Endothelial cell of umbilical vein (primary cell): ENCODE measurements around the gene SYNPO. TPM values are rescaled to one million over a fixed set of nuclear protein-coding genes. Genes with fewer than 3 reads are reported as not detected.

Experiments used
- BruUV-seq: library from RNA; stranded (reverse); fragments of 400-500 nt; replicated peaks from 2 replicates; lab custom pipeline; 2021; lab: Mats Ljungman, UMichigan
- CTCF ChIA-PET: fragments of 300-600, 350-600 bp; sonication (Branson Sonifier 250); formaldehyde crosslinking; loops from one replicate; lab custom pipeline; 2021; ENCODE audit warnings: antibody characterized with exemption, inconsistent platforms; lab: Charles Lee
- POLR2A ChIA-PET: fragments of 300-600, 350-600 bp; sonication (Branson Sonifier 250); formaldehyde crosslinking; loops from one replicate; lab custom pipeline; 2021; ENCODE audit warnings: antibody characterized with exemption, inconsistent platforms; lab: Charles Lee
- DNase-seq: peaks from one replicate; pipeline ENCODE4 v3.0.0-alpha.2; 2011; ENCODE audit warnings: low read depth, low spot score
- FAIRE-seq: peaks from 2 replicates; lab custom pipeline; 2011; peaks lifted over from hg19 to GRCh38; lab: Jason Lieb, UNC
- H2AFZ ChIP-seq: 2 replicates; pipeline ENCODE4 v1.6.0; 2012; ENCODE audit warnings: low read depth, low read length, control low read depth, inconsistent platforms
- H3K27ac ChIP-seq: 2 replicates; pipeline ENCODE4 v1.5.1; 2011; ENCODE audit warnings: low read depth, mild to moderate bottlenecking, control low read depth, low read length, moderate library complexity; ENCODE audit not compliant: insufficient read depth
- H3K27me3 ChIP-seq, 2 experiments: 2 replicates each; pipeline versions ENCODE4 v1.6.0 to v1.6.1; 2011; ENCODE audit warnings: low read length in 2 of 2, mixed read lengths in 1 of 2; ENCODE audit not compliant: control insufficient read depth in 2 of 2, insufficient read depth in 2 of 2
- H3K36me3 ChIP-seq, 2 experiments: 2 replicates in 1 of 2; 3 replicates in 1 of 2; pipeline ENCODE4 v1.5.1; 2011; ENCODE audit warnings: low read length in 2 of 2, mild to moderate bottlenecking in 1 of 2, moderate library complexity in 1 of 2; ENCODE audit not compliant: control insufficient read depth in 2 of 2, insufficient read depth in 2 of 2; ENCODE audit errors: extremely low read depth in 1 of 2
- H3K4me1 ChIP-seq: 3 replicates; pipeline ENCODE4 v1.5.1; 2011; ENCODE audit warnings: mild to moderate bottlenecking, low read length; ENCODE audit not compliant: control insufficient read depth, insufficient read depth; ENCODE audit errors: extremely low read depth
- H3K4me2 ChIP-seq: 2 replicates; pipeline ENCODE4 v1.6.1; 2011; ENCODE audit warnings: low read length, control low read depth, mixed read lengths; ENCODE audit not compliant: insufficient read depth
- H3K4me3 ChIP-seq, 3 experiments: fragments of 200-600 bp in 1 of 3; sonication (generic), shearing (Covaris generic) in 1 of 3; replicated peaks in 1 of 3; 2 replicates each; pipeline ENCODE4 v1.5.1; 2011 to 2016; ENCODE audit warnings: control low read depth in 3 of 3, low read length in 3 of 3, mild to moderate bottlenecking in 2 of 3, inconsistent platforms in 1 of 3, low read depth in 1 of 3, moderate library complexity in 1 of 3; ENCODE audit not compliant: insufficient read depth in 1 of 3
- H3K79me2 ChIP-seq: 2 replicates; pipeline ENCODE4 v1.6.0; 2012; ENCODE audit warnings: low read length, inconsistent platforms; ENCODE audit not compliant: control insufficient read depth, insufficient read depth
- H3K9ac ChIP-seq: replicated peaks from 2 replicates; pipeline ENCODE3; 2011; ENCODE audit warnings: low read length, control low read depth; ENCODE audit not compliant: insufficient read depth; ENCODE audit errors: extremely low read depth
- H3K9me1 ChIP-seq: replicated peaks from 3 replicates; pipeline ENCODE4 v1.6.0; 2011; ENCODE audit warnings: mild to moderate bottlenecking, low read length; ENCODE audit not compliant: control insufficient read depth, insufficient read depth; ENCODE audit errors: extremely low read depth
- H3K9me3 ChIP-seq: replicated peaks from 2 replicates; pipeline ENCODE4 v1.5.1; 2012; ENCODE audit warnings: low read length, inconsistent platforms; ENCODE audit not compliant: control insufficient read depth, insufficient read depth
- H4K20me1 ChIP-seq: replicated peaks from 2 replicates; pipeline ENCODE3; 2011; ENCODE audit warnings: mild to moderate bottlenecking, low read length; ENCODE audit not compliant: control insufficient read depth, insufficient read depth; ENCODE audit errors: extremely low read depth
- CTCF ChIP-seq, 2 donors: IDR thresholded peaks; 1 replicate in 1 of 2; 2 replicates in 1 of 2; pipeline ENCODE4 v1.5.1; 2011; ENCODE audit warnings: low read length in 2 of 2, mild to moderate bottlenecking in 2 of 2, moderate library complexity in 2 of 2, control low read depth in 1 of 2, inconsistent platforms in 1 of 2, low read depth in 1 of 2; ENCODE audit not compliant: insufficient read depth in 1 of 2; ENCODE audit errors: extremely low read depth in 1 of 2
- EZH2 ChIP-seq: IDR thresholded peaks from 2 replicates; pipeline ENCODE4 v1.6.1; 2012; ENCODE audit warnings: borderline replicate concordance, low read depth, mild to moderate bottlenecking, moderate library complexity, low read length, inconsistent platforms; ENCODE audit not compliant: severe bottlenecking
- FOS ChIP-seq: IDR thresholded peaks from 2 replicates; pipeline ENCODE4 v1.6.1; 2011; ENCODE audit warnings: mild to moderate bottlenecking, low read length, moderate library complexity, borderline replicate concordance; ENCODE audit not compliant: insufficient read depth
- GATA2 ChIP-seq: IDR thresholded peaks from 2 replicates; pipeline ENCODE4 v1.7.0; 2011; ENCODE audit warnings: low read depth, mild to moderate bottlenecking, moderate library complexity, mixed read lengths, low read length; ENCODE audit not compliant: insufficient read length, insufficient read depth
- JUN ChIP-seq: IDR thresholded peaks from 2 replicates; pipeline ENCODE4 v1.6.1; 2011; ENCODE audit warnings: borderline replicate concordance, low read depth; ENCODE audit not compliant: insufficient read length, insufficient read depth
- MAX ChIP-seq: IDR thresholded peaks from 2 replicates; pipeline ENCODE4 v1.6.1; 2011; ENCODE audit not compliant: insufficient read depth, insufficient read length
- MYC ChIP-seq: IDR thresholded peaks from one replicate; pipeline ENCODE4 v1.6.1; 2011; ENCODE audit warnings: mild to moderate bottlenecking, low read depth, low read length
- POLR2A ChIP-seq: IDR thresholded peaks from 2 replicates; pipeline ENCODE4 v1.6.1; 2012; ENCODE audit warnings: low read depth, mild to moderate bottlenecking, control low read depth, low read length
- POLR2AphosphoS5 ChIP-seq: IDR thresholded peaks from 2 replicates; pipeline ENCODE4 v1.6.1; 2012; ENCODE audit warnings: low read depth, mild to moderate bottlenecking, control low read depth, low read length, moderate library complexity; ENCODE audit not compliant: insufficient read depth
- dilution Hi-C: fragments of 300-500 bp; cut with MboI; formaldehyde crosslinking; loops from one replicate; pipeline ENCODE4 v1.15.0; 2019; ENCODE audit warnings: low sequenced_read_pairs; ENCODE audit not compliant: extremely low pct_ligation_motif_present
- intact Hi-C: fragments of 100-400 bp; cut with micrococcal nuclease; formaldehyde crosslinking; loops from one replicate; pipeline ENCODE4 v1.10.0; 2022
- polyA plus RNA-seq, 4 experiments: library from polyadenylated mRNA; depleted of rRNA in 3 of 4; stranded (reverse) in 3 of 4; unstranded in 1 of 4; fragments of >200 nt; gene quantifications; 2 replicates each; pipeline versions ENCODE4 v1.2.1 to v1.2.3, GENCODE V29; 2011 to 2012; ENCODE audit warnings: missing spikeins in 1 of 4
- total RNA-seq: library from RNA; stranded (reverse); gene quantifications from 2 replicates; pipeline ENCODE4 v1.2.3, GENCODE V29; 2021

The SYNPO gene
- total and polyA plus RNA-seq, 2 donors (not counting 3 experiments of a cell fraction or from before 2014, with no cell fraction given): 68.4 to 121 TPM

GRCh38 chr5:150632305-150633160 lies 7.9 kb upstream of the SYNPO start:
- Histone ChIP-seq H3K27ac (peak overlapping the region; percentile 19), H3K9ac (no peak overlapping the region), H3K4me3 (no peak overlapping the region), H3K79me2 (no peaks in the 10 kb centered on the region), H3K9me3 (no peaks in the 10 kb centered on the region), H2AFZ (no peak overlapping the region), H3K27me3 (no peaks in the 10 kb centered on the region), H3K4me2 (peak overlapping the region; percentile 14), H3K9me1 (no peaks in the 10 kb centered on the region), H3K4me1 (peaks cover 30% of the 10 kb centered on the region), H3K36me3 (peaks cover 0 to 21% of the 10 kb centered on the region in 2 experiments), H4K20me1 (no peaks in the 10 kb centered on the region)
- FAIRE-seq (peak; percentile 86), DNase-seq (peak; percentile 79)
- no TSS peak for BruUV-seq
- POLR2A ChIA-PET: no interaction called here
- CTCF ChIA-PET: interaction anchor here (1.4 to 1.6 kb wide), 4 partner anchors 13 to 73 kb away, joined by 4 to 9 read pairs (median 4); no protein-coding TSS in a partner anchor
- intact Hi-C loops (no loop called here), dilution Hi-C loops (no loop called here)
- TF ChIP-seq MAX: no peak
- no peak for TF ChIP-seq EZH2
- peak; percentile 70 for TF ChIP-seq FOS
- no peak for TF ChIP-seq POLR2A
- TF ChIP-seq JUN: peak; percentile 57
- TF ChIP-seq POLR2AphosphoS5: no peak
- no peak for TF ChIP-seq MYC
- no peak for TF ChIP-seq CTCF (IDR thresholded peaks at IDR 0.05; ENCODE audit: extremely low read depth in 1 of 2, insufficient read depth in 1 of 2, low read depth in 1 of 2, low read length in 2 of 2)
- TF ChIP-seq GATA2: peak; percentile 36
